IPS DF 4.7 (cell line): ENCODE measurements around the gene CBLIF.
"Not testable (repeated sequence)": the region's sequence is repeated elsewhere in the genome, so short reads cannot be mapped to it uniquely, and the experiment has no call there.

Experiments used
- DNase-seq: peaks from one replicate; pipeline ENCODE4 v3.0.0-alpha.2; 2013; ENCODE audit warnings: low spot score; ENCODE audit errors: extremely low read depth

The CBLIF gene

DNA sequence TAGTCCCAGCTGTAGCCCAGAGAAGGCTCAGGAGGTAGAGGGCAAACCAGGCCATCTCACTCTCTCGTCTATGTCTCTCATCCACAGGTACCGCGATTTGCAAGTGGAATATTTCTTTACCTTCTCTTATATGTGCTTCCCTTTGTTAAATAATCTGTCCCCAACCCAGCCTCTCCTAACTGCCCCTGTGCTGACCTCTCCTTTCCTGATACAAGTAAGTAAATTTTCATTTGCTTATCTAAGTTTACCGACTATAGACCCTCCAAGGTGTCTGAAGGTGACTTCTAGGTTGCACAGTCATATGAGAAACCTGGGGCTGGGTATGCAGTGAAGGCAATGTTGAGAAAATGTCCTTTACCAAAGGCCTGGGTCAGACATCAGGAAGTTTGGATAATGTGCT is at the start of gene CBLIF:
TSS of gene CBLIF (minus strand) at position 101 of the 400 bp plus-strand sequence. CDS start at position 55, 46 bp downstream.
- no peak for DNase-seq

DNA sequence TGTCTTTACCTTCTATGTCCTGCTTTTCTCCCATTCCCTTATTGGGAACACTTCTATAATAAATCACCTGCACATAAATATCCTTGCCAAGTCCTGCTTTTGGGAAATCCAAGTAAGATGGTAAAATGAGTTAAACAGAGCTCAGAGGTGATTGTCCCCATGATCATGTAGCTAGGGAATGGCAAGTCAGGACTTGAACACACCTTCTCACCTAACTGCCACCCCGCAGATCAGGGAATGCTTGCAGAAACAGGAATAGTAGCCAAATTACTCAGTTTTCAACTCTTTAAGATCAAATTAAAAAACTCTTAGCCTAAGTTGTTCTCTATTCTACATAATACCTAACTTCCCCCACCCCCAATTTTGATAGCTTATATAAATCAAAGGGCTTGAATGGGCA is 49.3 kb upstream of the CBLIF start:
- no peak for DNase-seq

DNA sequence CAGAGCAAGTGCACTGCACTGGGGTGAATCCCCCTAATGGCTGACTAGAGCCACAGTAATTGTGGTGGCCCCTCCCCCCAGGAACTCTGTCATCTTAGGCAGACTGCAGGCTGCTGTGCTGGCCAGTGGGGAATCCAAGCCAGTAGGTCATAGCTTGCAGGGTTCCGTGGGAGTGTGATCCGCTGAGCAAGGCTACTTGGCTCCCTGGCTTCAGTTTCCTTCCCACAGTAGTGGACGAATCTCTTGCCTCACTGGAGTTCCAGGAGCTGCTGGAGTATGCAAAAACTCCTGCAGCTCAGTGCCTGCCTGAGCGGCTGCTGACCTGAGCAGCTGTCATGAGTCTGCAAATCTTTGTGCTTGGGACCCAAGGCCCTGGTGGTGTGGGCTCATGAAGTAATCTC is 46.5 kb upstream of the CBLIF start:
- no peak for DNase-seq

DNA sequence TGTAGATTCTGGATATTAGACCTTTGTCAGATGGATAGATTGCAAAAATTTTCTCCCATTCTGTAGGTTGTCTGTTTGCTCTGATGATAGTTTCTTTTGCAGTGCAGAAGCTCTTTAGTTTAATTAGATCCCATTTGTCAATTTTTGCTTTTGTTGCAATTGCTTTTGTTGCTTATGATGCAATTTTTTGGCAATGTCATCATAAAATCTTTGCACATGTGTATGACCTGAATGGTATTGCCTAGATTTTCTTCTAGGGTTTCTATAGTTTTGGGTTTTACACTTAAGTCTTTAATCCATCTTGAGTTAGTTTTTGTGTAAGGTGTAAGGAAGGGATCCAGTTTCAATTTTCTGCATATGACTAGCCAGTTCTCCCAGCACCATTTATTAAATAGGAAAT is 41.9 kb upstream of the CBLIF start:
- DNase-seq, result not testable (repeated sequence)

DNA sequence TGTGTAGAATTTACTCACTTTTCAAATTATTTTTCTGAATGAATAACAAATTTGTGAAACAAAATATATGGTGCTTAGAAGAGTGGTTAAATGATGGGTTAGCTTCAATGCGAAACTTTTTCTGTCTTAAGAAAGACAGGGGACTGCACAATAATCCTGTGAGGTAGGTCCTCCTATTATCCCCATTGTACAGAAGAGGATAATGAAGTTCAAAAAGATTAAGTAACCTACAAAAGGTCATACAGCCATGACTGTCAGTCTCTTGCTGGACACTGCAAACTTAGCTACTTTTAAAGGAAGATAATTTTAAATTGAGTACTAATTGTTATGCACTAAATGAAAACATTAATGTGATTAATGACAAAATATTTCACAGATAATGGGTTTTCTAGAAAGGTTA is 38.3 kb upstream of the CBLIF start:
- no peak for DNase-seq

DNA sequence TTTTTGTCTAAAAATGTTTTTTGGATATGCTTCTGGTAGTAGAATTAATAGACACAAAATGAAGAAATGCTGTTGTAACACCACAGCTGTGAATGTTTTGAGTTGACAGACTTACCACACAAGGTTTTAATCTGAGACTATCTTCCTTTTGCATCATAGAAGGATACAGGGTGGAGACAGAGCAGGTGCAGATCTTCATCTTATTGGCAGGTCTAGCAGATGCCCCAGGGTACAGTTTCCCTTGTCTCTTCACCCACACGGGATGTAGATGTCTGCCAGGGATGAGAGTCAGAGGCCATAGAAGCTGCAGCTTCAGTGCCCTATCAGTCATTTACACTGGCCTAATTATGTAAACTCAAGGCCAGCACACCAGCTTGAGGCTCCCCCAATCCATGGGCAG is 34.3 kb upstream of the CBLIF start:
- DNase-seq, result no peak

DNA sequence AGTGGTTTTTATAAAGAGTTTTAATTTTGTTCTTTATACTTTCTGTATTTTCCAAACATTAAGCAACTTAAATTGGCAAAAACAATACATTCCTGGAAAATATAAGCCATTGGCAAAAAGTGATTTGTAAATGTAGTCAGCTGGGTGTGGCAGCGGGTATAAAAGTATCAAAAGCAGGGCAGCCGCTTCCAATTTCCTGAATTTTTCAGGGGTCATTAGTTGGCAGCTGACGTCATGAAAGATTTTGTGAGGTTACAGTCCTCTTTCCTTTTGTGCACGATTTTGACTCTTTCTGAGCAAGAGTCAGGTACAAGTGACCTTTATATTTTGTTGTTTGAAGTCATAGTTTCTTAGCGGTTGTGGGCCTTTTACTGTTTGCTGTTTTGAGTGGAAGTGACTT is 33.3 kb upstream of the CBLIF start, which contains the start of gene OOSP3:
TSS of gene OOSP3 (plus strand) at position 208 of the 400 bp plus-strand sequence. CDS start at position 235, 27 bp downstream.
- no peak for DNase-seq

DNA sequence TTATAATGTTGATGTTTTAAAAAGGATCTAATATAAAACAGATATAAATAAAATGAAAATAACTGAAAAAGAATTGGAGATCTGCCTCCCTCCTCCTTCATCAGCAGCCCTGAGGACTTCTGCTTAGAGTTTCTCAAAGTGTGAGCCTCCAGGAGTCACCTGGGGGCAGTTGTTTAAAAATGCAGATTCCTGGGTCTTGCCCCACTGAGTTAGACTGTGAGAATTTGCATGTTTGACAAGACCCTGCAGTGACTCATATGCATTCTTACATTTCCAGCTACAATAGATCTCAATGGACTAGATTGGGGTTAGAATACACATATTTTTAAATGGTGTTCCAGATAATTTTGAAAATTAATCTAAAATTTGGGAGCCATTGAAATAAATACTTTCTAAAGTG is 32.5 kb upstream of the CBLIF start:
- no peak for DNase-seq

DNA sequence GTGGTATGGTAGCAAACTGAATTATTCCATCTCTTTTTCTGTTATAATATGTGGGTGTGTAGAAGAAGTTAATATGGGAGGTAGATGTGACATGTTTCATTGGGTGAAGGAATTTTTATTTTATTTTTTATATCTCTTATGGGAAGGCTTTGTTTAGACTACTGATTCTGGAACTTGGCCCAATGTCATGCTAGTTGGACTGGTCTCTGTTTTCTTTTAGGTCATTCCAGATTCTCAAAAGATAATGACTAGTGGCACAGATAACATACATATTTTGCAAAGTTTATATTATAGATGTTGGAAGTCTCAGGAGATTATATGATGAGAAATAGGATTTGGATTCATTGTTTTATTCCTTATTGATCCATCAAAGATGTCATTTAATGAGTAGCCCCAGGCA is 32.0 kb upstream of the CBLIF start:
- DNase-seq, result no peak

DNA sequence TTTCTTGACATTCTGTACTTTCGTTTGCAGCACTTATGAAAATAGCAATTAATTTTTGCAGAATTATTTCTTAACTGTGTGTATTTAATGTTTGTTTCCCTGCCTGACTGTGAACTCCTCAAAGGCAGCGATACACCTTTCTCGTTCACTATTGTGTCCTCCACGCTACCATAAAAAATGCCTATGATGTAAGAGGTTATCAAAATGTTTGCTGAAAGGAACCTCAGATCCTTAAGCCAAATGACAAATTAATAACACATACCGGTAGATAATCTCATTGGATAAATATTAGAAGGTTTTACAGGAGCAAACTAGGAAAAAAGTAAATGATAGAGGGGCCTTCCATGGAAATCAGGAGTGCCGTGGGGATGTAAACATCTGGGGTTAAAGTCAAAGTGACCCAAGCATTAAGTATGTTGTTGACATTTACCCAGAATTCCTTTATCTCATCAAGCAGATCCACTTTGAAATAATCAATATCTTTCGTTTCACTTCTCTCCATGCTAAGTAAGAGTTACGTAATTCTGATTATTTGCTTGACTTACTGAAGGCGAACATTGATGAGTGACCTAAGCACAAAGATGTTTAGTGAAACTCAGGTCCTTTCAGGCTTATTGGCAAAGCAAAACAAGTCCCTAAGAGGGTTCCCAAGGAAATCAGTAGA is 30.7 kb upstream of the CBLIF start:
- no peak for DNase-seq

DNA sequence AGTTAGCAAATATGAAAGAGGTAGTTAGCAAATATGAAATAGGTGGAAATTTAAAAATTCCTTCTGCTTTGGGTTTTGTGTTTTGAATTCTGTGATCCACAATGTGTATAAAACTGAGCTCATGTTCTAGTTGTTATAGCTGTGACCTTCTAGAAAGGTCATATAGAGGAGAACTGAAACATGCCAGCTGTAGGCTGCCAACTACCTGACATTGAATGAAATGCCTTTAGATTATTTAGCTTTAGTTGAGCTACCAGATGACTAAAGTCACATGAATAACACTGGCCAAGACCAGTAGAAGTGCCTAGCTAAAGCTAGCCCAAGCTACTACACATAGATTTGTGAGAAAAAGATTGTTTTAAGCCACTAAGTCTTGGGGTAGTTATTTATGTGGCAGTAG is 26.8 kb upstream of the CBLIF start:
- no peak for DNase-seq

DNA sequence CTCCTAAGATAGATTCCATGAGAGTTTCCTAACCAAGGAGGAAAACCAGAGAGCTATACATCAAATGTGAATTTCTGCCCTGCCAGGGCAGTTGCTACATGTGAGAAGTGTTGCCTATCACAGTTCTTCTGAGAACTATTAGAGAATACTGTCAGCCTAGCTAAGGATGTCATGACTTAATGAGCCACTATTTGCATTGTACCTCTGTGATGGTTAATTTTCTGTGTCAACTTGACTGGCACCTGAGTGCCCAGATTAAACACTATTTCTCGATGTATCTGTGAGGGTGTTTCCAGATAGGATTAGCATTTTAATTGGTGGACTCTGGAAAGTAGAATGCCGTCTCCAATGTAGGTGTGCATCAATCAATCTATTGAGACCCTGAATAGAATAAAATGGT is 22.6 kb upstream of the CBLIF start:
- DNase-seq, result no peak

DNA sequence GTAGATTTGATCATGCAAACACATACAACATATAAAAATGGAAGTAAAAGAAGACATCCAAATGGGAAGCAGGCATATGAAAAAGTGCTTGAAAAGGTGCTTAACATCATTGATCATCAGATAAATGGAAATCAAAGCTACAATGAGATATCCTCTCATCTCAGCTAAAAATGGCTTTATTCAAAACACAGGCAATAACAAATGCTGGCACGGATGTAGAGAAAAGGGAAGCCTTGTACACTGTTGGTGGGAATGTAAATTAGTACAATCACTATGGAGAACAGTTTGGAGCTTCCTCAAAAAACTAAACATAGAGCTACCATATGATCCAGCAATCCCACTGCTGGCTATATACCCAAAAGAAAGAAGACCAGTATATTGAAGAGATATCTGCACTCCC is 21.5 kb upstream of the CBLIF start:
- DNase-seq, result no peak

DNA sequence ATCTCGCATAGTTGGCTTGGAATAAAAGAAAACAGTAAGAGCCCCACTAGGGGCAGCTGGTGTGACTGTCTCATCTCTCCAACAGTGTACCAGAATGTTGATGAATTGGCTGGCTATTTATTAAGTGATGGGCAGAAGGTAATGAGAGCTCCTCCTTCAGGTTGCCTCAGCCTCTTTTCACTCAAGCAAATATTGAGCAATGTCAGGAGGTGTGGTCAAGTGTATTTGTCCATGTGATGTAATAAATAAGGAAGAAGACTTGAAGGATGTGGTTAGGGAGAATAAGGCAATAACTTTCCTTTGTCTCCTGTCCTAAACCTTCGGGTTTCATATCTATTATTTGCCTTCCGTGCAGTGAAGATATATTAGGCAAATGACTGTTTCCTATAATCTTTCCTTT is 21.1 kb upstream of the CBLIF start, which contains the start of gene TCN1:
TSS of gene TCN1 (minus strand) at position 91 of the 400 bp plus-strand sequence. CDS start at position 74, 17 bp downstream.
- no peak for DNase-seq

DNA sequence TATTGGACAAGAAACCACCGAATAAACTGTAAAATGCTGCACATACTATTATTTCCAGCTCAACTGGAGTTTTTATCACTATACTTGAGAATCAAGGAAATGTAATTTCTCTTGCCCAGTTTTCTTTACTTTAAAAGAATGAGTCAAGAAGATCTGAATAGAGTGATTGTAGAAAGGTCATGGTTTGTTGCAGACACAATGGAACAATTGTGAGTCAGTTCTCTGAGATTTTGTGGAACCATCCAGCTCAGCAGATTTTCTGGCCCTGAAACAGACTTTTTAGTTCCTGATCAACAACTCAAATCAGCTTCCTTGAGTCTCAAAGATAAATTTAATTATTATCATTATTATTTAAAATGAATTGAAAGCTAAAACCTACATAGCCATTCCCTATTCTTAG is 19.7 kb upstream of the CBLIF start:
- DNase-seq, result no peak

DNA sequence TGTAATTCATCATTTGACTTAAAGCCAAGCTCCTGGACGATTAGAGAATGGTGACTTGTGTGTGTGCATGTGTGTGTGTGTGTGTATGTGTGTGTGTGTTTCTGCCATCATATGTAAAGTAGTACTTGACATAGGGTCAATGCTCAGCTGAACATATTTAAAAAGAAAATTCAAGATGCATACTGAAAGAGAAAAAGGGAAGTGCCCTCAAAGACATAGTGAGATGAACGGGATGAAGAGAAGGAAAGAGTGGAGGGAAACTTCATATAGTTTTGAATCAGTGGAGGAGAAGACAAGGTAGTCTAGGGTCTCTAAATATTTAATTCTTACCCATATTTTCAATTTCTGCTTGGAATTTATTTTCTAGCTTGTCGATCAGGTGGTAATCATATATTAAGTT is 17.0 kb upstream of the CBLIF start:
- DNase-seq, result no peak

DNA sequence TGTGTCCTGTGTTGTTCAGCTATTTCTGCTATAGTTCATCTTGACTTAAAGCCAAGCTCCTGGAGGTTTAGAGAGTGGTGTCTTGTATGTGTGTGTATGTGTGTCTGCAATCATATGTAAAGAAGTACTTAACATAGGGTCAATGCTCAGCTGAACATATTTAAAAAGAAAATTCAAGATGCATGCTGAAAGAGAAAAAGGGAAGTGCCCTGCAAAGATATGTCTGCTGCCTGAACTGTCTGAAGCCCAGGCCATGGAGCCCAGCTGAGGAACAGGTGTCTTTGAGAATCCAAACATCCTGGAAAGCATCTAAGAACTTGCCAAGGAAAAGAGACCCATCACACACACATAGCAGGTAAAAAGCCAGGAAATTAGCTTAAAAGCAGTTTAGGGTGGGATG is 14.4 kb upstream of the CBLIF start:
- DNase-seq, result no peak

DNA sequence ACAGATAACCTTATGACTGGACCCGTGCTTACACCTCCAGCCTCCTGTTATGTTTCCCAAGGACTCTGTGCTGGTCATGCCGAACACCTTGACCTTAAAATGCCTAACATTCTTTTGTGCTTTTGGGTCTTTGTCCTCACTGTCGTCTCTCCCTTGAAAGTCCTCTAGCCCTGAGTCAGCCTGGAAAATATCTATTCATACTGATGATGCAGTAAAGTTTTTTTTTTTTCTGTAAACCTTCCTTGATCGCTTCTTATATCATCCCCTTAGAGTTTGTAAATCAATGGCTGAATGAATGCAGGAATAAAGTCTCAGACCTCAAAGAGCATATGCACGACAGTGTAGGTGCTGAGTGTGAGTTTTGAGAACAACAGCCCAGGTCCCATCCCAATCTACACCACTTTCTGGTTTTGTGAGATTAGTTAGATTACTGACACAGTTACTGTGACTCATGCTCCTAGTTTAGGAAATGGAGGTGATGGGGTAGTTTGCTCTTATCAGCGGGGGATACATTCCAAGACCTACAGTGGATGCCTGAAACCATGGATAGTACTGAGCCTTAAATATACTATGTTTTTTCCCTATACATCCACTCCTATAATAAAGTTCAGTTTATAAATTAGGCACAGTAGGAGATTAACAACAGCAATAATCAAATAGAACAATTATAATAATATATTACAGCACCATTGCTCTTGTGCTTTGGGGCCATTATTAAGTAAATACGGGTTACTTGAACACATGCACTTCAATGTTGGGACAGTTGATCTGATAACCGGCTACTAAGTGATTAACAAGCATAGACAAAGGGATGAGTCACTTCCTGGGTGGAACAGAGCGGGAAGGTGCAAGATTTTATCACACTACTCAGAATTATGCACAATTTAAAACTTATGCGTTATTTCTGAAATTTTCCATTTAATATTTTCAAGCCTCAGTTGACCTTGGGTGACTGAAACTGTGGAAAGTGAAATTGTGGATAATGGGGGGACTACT is 12.4 kb upstream of the CBLIF start:
- no peak for DNase-seq

DNA sequence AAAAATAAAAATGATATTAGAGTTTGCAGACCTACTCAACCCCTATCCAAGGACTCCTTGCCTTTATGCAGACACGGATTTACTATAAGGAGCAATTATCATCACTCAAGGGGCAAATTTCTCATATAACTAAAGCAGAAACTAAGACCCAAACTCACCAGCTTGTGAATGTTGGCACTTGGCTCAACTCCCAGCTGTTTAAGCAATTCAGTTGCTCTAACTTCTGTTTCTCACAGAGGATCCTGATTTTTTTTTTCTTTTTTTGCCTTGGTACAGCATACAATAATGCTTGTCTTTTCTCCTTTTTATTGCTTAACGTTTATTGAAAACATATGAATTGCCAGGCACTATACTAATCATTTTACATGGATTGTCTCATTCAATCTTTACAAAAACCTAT is 9.6 kb upstream of the CBLIF start:
- no peak for DNase-seq

DNA sequence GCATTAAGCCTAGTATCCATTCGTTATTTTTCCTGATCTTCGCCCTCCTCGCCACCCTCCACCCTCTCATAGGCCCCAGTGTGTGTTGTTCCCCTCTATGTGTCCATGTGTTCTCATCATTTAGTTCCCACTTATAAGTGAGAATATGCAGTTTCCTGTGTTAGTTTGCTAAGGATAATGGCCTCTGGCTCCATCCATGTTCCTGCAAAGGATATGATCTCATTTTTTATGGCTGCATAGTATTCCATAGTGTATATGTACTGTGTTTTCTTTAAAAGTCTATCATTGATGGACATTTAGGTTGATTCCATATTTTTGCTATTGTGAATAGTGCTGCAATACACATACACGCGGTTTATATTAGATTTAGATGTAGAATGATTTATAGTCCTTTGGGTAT is 6.1 kb upstream of the CBLIF start:
- not testable (repeated sequence) for DNase-seq

DNA sequence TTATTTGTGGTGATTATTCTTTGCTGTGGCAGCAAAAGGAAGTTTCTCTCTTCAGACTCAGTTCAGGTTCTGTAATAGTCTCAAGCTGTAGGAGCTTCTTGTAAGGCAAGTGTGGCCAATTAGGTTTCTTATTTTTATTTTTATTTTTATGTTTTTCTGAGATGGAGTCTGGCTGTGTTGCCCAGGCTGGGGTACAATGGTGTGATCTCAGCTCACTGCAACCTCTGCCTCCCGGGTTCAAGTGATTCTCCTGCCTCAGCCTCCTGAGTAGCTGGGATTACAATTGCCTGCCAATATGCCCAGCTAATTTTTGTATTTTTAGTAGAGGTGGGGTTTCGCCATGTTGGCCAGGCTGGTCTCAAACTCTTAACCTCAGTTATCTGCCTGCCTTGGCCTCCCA is 4.3 kb upstream of the CBLIF start:
- DNase-seq, result not testable (repeated sequence)

DNA sequence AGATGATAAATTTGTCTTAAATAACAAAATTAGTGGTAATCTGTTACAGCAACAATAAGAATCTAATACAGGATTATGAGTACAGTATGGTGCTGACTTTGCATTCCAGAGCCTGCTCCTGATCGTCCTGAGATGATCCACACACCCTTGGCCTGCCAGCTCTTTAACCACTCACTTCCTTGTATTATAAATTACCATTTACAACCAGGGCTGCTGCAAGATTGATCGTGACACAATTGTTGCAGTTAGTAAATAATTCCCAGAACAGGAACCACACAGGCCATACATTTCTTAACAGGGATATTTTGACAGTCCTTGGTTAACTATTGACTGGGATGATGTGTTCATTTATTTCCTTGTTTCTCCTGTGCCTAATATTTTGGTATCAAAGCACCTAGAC is 3.8 kb upstream of the CBLIF start:
- no peak for DNase-seq
